ENCODE results near the gene ERC1.

DNA sequence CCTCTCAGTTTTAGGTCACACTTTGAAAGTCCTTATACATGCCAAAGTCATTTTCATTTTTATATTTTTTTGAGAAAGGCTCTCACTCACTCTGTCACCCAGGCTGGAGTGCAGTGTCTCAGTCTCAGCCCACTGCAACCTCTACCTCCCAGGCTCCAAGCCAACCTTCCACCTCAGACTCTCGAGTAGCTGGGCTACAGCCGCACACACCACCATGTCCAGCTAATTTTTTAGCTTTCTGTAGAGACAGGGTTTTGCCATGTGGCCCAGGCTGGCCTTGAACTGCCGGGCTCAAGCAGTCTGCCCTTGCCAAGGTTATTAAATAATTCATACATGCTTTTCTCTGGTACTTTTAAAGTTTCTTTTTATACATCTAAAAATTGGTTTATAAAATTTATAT, 166.0 kb downstream of the ERC1 start:
- TF ChIP-seq, protein P1, sequence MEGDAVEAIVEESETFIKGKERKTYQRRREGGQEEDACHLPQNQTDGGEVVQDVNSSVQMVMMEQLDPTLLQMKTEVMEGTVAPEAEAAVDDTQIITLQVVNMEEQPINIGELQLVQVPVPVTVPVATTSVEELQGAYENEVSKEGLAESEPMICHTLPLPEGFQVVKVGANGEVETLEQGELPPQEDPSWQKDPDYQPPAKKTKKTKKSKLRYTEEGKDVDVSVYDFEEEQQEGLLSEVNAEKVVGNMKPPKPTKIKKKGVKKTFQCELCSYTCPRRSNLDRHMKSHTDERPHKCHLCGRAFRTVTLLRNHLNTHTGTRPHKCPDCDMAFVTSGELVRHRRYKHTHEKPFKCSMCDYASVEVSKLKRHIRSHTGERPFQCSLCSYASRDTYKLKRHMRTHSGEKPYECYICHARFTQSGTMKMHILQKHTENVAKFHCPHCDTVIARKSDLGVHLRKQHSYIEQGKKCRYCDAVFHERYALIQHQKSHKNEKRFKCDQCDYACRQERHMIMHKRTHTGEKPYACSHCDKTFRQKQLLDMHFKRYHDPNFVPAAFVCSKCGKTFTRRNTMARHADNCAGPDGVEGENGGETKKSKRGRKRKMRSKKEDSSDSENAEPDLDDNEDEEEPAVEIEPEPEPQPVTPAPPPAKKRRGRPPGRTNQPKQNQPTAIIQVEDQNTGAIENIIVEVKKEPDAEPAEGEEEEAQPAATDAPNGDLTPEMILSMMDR (tag by site-specific recombination; IDR thresholded peaks at IDR 0.05) = no peak
- TF ChIP-seq, protein P2, sequence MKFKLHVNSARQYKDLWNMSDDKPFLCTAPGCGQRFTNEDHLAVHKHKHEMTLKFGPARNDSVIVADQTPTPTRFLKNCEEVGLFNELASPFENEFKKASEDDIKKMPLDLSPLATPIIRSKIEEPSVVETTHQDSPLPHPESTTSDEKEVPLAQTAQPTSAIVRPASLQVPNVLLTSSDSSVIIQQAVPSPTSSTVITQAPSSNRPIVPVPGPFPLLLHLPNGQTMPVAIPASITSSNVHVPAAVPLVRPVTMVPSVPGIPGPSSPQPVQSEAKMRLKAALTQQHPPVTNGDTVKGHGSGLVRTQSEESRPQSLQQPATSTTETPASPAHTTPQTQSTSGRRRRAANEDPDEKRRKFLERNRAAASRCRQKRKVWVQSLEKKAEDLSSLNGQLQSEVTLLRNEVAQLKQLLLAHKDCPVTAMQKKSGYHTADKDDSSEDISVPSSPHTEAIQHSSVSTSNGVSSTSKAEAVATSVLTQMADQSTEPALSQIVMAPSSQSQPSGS (tag by site-specific recombination; IDR thresholded peaks at IDR 0.05; ENCODE audit: low read depth) = no peak
- TF ChIP-seq ZNF585B (tag by site-specific recombination; IDR thresholded peaks at IDR 0.05) = no peak
- TF ChIP-seq ZNF341 (tag by site-specific recombination; IDR thresholded peaks at IDR 0.05; ENCODE audit: low read depth) = no peak
- TF ChIP-seq BCL11B (tag by site-specific recombination; IDR thresholded peaks at IDR 0.05; ENCODE audit: low read depth) = no peak
- no peak for TF ChIP-seq ZNF776 (tag by site-specific recombination; IDR thresholded peaks at IDR 0.05; ENCODE audit: borderline replicate concordance)
- TF ChIP-seq, protein P3, sequence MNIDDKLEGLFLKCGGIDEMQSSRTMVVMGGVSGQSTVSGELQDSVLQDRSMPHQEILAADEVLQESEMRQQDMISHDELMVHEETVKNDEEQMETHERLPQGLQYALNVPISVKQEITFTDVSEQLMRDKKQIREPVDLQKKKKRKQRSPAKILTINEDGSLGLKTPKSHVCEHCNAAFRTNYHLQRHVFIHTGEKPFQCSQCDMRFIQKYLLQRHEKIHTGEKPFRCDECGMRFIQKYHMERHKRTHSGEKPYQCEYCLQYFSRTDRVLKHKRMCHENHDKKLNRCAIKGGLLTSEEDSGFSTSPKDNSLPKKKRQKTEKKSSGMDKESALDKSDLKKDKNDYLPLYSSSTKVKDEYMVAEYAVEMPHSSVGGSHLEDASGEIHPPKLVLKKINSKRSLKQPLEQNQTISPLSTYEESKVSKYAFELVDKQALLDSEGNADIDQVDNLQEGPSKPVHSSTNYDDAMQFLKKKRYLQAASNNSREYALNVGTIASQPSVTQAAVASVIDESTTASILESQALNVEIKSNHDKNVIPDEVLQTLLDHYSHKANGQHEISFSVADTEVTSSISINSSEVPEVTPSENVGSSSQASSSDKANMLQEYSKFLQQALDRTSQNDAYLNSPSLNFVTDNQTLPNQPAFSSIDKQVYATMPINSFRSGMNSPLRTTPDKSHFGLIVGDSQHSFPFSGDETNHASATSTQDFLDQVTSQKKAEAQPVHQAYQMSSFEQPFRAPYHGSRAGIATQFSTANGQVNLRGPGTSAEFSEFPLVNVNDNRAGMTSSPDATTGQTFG (tag by site-specific recombination; IDR thresholded peaks at IDR 0.05; ENCODE audit: borderline replicate concordance) = no peak
- TF ChIP-seq ZBTB7A (tag by site-specific recombination; IDR thresholded peaks at IDR 0.05; ENCODE audit: low read depth) = no peak
- no peak for TF ChIP-seq ZNF138 (tag by site-specific recombination; IDR thresholded peaks at IDR 0.05; ENCODE audit: borderline replicate concordance)
- TF ChIP-seq, protein P4, sequence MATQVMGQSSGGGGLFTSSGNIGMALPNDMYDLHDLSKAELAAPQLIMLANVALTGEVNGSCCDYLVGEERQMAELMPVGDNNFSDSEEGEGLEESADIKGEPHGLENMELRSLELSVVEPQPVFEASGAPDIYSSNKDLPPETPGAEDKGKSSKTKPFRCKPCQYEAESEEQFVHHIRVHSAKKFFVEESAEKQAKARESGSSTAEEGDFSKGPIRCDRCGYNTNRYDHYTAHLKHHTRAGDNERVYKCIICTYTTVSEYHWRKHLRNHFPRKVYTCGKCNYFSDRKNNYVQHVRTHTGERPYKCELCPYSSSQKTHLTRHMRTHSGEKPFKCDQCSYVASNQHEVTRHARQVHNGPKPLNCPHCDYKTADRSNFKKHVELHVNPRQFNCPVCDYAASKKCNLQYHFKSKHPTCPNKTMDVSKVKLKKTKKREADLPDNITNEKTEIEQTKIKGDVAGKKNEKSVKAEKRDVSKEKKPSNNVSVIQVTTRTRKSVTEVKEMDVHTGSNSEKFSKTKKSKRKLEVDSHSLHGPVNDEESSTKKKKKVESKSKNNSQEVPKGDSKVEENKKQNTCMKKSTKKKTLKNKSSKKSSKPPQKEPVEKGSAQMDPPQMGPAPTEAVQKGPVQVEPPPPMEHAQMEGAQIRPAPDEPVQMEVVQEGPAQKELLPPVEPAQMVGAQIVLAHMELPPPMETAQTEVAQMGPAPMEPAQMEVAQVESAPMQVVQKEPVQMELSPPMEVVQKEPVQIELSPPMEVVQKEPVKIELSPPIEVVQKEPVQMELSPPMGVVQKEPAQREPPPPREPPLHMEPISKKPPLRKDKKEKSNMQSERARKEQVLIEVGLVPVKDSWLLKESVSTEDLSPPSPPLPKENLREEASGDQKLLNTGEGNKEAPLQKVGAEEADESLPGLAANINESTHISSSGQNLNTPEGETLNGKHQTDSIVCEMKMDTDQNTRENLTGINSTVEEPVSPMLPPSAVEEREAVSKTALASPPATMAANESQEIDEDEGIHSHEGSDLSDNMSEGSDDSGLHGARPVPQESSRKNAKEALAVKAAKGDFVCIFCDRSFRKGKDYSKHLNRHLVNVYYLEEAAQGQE (tag by site-specific recombination; IDR thresholded peaks at IDR 0.05) = no peak
- TF ChIP-seq, protein P5, sequence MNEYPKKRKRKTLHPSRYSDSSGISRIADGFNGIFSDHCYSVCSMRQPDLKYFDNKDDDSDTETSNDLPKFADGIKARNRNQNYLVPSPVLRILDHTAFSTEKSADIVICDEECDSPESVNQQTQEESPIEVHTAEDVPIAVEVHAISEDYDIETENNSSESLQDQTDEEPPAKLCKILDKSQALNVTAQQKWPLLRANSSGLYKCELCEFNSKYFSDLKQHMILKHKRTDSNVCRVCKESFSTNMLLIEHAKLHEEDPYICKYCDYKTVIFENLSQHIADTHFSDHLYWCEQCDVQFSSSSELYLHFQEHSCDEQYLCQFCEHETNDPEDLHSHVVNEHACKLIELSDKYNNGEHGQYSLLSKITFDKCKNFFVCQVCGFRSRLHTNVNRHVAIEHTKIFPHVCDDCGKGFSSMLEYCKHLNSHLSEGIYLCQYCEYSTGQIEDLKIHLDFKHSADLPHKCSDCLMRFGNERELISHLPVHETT (tag by site-specific recombination; IDR thresholded peaks at IDR 0.05) = no peak
- TF ChIP-seq HOXC10 (CRISPR knock-in tag; IDR thresholded peaks at IDR 0.05) = no peak
